ENCODE measurements around the gene SHC4.

DNA sequence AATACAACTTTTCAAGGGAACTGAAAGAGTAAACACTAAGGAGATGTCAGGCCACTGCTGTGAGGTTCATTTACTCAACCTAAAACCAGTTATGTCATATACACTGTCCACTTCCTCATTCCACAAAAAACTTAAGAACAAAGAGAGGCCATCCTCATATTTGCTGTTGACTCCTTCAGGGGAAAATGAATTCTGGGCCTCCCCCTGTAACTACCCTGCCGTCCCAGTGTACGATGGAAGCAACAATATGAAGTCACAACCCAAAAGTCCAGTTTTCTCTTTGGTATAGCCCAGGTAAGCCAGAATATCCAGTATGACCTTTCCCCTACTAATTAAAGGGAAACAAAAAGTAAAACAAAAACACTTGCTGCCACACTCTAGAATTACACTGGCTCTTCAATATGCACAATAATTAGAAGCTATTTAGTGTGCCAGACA is 169.0 kb downstream of the SHC4 start:
- TF ChIP-seq, protein P1, sequence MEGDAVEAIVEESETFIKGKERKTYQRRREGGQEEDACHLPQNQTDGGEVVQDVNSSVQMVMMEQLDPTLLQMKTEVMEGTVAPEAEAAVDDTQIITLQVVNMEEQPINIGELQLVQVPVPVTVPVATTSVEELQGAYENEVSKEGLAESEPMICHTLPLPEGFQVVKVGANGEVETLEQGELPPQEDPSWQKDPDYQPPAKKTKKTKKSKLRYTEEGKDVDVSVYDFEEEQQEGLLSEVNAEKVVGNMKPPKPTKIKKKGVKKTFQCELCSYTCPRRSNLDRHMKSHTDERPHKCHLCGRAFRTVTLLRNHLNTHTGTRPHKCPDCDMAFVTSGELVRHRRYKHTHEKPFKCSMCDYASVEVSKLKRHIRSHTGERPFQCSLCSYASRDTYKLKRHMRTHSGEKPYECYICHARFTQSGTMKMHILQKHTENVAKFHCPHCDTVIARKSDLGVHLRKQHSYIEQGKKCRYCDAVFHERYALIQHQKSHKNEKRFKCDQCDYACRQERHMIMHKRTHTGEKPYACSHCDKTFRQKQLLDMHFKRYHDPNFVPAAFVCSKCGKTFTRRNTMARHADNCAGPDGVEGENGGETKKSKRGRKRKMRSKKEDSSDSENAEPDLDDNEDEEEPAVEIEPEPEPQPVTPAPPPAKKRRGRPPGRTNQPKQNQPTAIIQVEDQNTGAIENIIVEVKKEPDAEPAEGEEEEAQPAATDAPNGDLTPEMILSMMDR (optimal IDR thresholded peaks at IDR 0.05 in 1 of 3, IDR thresholded peaks at IDR 0.05 in 1 of 3, conservative IDR thresholded peaks at IDR 0.05 in 1 of 3; ENCODE audit: extremely low read depth in 1 of 3, insufficient read depth in 2 of 3, low read length in 3 of 3) = no peak
- no peak for TF ChIP-seq EZH2 (IDR thresholded peaks at IDR 0.05; ENCODE audit: low read length)
